Type B pancreatic cell (in vitro differentiated cells): Measurements from ENCODE around the gene DNAH7. TPM values are rescaled to one million over a fixed set of nuclear protein-coding genes. Genes with fewer than 3 reads are reported as not detected.

Source experiments
- DNase-seq: peaks from one replicate; pipeline ENCODE4 v3.0.0; 2021; ENCODE audit warnings: mixed read lengths; ENCODE audit not compliant: unreplicated experiment; ENCODE audit errors: extremely low spot score
- H3K27ac Mint-ChIP-seq: 2 replicates; pipeline ENCODE4 v1.8.0; 2021; ENCODE audit warnings: mild to moderate bottlenecking, mixed read lengths
- H3K27me3 Mint-ChIP-seq: 2 replicates; pipeline ENCODE4 v1.8.0; 2021; ENCODE audit warnings: mixed read lengths
- H3K36me3 Mint-ChIP-seq: 2 replicates; pipeline ENCODE4 v1.8.0; 2021; ENCODE audit warnings: mixed read lengths
- H3K4me1 Mint-ChIP-seq: one replicate; pipeline ENCODE4 v1.8.0; 2021; ENCODE audit warnings: mixed read lengths; ENCODE audit not compliant: unreplicated experiment
- H3K4me3 Mint-ChIP-seq: 2 replicates; pipeline ENCODE4 v1.8.0; 2021; ENCODE audit warnings: mild to moderate bottlenecking, mixed read lengths
- H3K9me3 Mint-ChIP-seq: 2 replicates; pipeline ENCODE4 v1.8.0; 2021; ENCODE audit warnings: mixed read lengths
- total RNA-seq: library from RNA; stranded (reverse); gene quantifications from 2 replicates; pipeline ENCODE4 v1.2.1, GENCODE V29; 2021; ENCODE audit warnings: low replicate concordance
- TF ChIP-seq, protein P1 (sequence below): fragments of 200-600 bp; sonication (generic); conservative IDR thresholded peaks from 2 replicates; pipeline ENCODE4 v1.5.0; 2021; ENCODE audit warnings: antibody characterized with exemption, mild to moderate bottlenecking

Gene DNAH7
- total RNA-seq, 1 donor from 2014 or later = 7.5 TPM

DNA sequence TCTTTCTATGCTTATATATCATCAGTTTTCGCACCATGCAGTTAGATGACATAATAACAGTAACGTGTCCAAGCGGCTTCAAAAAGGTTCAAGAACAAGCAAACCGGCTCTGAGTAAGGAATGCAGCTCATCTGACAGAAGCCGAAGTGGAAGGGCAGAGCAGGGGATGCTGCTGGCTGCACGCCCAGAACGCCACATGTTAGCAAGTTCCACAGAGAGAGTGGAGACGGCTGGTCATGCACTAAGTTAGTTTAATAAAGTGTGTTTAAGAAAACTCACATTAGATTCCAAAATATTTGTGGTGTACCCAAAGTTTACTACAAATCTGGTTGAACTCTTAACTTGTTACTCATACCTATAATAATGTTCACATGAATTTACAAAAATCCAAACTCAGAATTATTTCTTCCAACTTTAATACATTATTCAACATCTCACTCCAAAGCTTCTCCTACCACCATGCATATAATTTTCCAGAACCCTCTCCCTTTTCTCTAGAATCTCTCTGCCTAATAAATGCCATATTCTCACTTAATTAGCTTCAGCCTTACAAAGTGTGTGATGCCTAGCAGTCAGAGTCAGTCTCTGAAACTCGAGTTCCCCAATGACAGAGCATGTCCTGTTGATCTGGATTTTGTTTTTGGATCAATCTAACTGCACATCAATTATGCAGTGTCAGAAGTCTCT lies 170.0 kb downstream of the DNAH7 start:
- Mint-ChIP-seq H3K27ac (no peak overlapping the region), H3K27me3 (no peaks in the 10 kb centered on the region), H3K4me1 (peaks cover 4% of the 10 kb centered on the region), H3K36me3 (no peaks in the 10 kb centered on the region), H3K4me3 (no peak overlapping the region), H3K9me3 (no peaks in the 10 kb centered on the region)
- TF ChIP-seq, protein P1, sequence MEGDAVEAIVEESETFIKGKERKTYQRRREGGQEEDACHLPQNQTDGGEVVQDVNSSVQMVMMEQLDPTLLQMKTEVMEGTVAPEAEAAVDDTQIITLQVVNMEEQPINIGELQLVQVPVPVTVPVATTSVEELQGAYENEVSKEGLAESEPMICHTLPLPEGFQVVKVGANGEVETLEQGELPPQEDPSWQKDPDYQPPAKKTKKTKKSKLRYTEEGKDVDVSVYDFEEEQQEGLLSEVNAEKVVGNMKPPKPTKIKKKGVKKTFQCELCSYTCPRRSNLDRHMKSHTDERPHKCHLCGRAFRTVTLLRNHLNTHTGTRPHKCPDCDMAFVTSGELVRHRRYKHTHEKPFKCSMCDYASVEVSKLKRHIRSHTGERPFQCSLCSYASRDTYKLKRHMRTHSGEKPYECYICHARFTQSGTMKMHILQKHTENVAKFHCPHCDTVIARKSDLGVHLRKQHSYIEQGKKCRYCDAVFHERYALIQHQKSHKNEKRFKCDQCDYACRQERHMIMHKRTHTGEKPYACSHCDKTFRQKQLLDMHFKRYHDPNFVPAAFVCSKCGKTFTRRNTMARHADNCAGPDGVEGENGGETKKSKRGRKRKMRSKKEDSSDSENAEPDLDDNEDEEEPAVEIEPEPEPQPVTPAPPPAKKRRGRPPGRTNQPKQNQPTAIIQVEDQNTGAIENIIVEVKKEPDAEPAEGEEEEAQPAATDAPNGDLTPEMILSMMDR = no peak
- no peak for DNase-seq

DNA sequence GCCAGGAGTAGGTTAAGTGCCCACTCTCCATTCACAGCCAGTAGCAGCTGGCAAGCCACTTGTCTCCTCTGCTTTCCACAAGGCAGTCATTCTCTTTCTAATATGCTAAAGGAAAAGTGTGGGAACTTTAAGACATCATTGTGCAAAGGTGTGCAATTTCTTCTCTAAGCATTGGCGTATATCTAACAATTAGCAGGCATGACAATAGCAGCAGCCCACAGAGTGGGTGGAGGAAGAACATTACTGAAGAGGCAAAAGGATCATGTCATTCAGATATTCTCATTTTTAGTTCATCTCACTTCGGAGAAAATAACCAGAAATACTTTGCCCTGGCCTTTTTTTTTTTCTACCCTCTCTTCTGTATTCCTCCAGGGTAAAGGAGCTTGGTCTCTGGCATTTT lies 177.6 kb downstream of the DNAH7 start:
- H3K27ac Mint-ChIP-seq = no peak overlapping the region
- H3K27me3 Mint-ChIP-seq = no peaks in the 10 kb centered on the region
- H3K4me1 Mint-ChIP-seq = no peaks in the 10 kb centered on the region
- TF ChIP-seq, protein P1 = no peak
- no peaks in the 10 kb centered on the region for H3K36me3 Mint-ChIP-seq
- H3K4me3 Mint-ChIP-seq = no peak overlapping the region
- DNase-seq = no peak
- H3K9me3 Mint-ChIP-seq = no peaks in the 10 kb centered on the region

GRCh38 chr2:195879153-195879552 lies 189.5 kb downstream of the DNAH7 start:
- Mint-ChIP-seq H3K4me1 (no peaks in the 10 kb centered on the region), H3K27ac (no peak overlapping the region), H3K36me3 (no peaks in the 10 kb centered on the region), H3K27me3 (no peaks in the 10 kb centered on the region), H3K9me3 (no peaks in the 10 kb centered on the region), H3K4me3 (no peak overlapping the region)
- no peak for DNase-seq
- TF ChIP-seq, protein P1 = no peak

GRCh38 chr2:195871326-195871725 lies 197.3 kb downstream of the DNAH7 start:
- Mint-ChIP-seq H3K27me3 (no peaks in the 10 kb centered on the region), H3K4me1 (no peaks in the 10 kb centered on the region), H3K9me3 (no peaks in the 10 kb centered on the region), H3K36me3 (no peaks in the 10 kb centered on the region), H3K27ac (no peak overlapping the region), H3K4me3 (no peak overlapping the region)
- TF ChIP-seq, protein P1 = no peak
- no peak for DNase-seq

GRCh38 chr2:195864316-195864715 lies 204.3 kb downstream of the DNAH7 start:
- H3K9me3 Mint-ChIP-seq = no peaks in the 10 kb centered on the region
- H3K27me3 Mint-ChIP-seq = no peaks in the 10 kb centered on the region
- peaks cover 4% of the 10 kb centered on the region for H3K4me1 Mint-ChIP-seq
- no peaks in the 10 kb centered on the region for H3K36me3 Mint-ChIP-seq
- H3K27ac Mint-ChIP-seq = no peak overlapping the region
- no peak overlapping the region for H3K4me3 Mint-ChIP-seq
- no peak for DNase-seq
- TF ChIP-seq, protein P1 = no peak
